GM12878 (cell line): Measurements from ENCODE around the gene LALBA. TPM values are rescaled to one million over a fixed set of nuclear protein-coding genes. Genes with fewer than 3 reads are reported as not detected.

Experiments used
- ATAC-seq: fragments of 200-7000 bp; cut with Tn5 transposase; 3 replicates; pipeline ENCODE4 v1.9.1; 2020; ENCODE audit warnings: mild to moderate bottlenecking, moderate library complexity
- BruUV-seq: library from RNA; stranded (reverse); fragments of 400-500 nt; replicated peaks from 2 replicates; lab custom pipeline; 2021; lab: Mats Ljungman, UMichigan
- CTCF ChIA-PET: fragments of 300-600 bp; sonication (Branson Sonifier 250); formaldehyde crosslinking; extraction: SDS; loops from one replicate; lab custom pipeline; 2021; ENCODE audit warnings: inconsistent platforms; lab: Yijun Ruan, JAX
- POLR2A ChIA-PET: fragments of 350-600 bp; formaldehyde crosslinking; extraction: SDS; loops from one replicate; lab custom pipeline; 2021; ENCODE audit warnings: inconsistent platforms; lab: Charles Lee
- RAD21 ChIA-PET: fragments of 300-600 bp; sonication (Branson Sonifier 250); formaldehyde crosslinking; loops from one replicate; lab custom pipeline; 2023; ENCODE audit warnings: antibody characterized with exemption; ENCODE audit not compliant: unreplicated experiment; lab: Charles Lee
- SMC1A ChIA-PET: fragments of 300-600 bp; sonication (Branson Sonifier 250); formaldehyde crosslinking; loops from one replicate; lab custom pipeline; 2023; ENCODE audit not compliant: unreplicated experiment, uncharacterized antibody; lab: Charles Lee
- DNase-seq: peaks from one replicate; pipeline ENCODE4 v3.0.0-alpha.2; 2011; ENCODE audit warnings: low read depth, low spot score
- FAIRE-seq: peaks from 3 replicates; lab custom pipeline; 2011; peaks lifted over from hg19 to GRCh38; lab: Jason Lieb, UNC
- H2AFZ ChIP-seq: 2 replicates; pipeline ENCODE4 v1.6.0; 2011; ENCODE audit warnings: low read depth, low read length, control low read depth; ENCODE audit not compliant: control insufficient read depth
- H3K27ac ChIP-seq: 2 replicates; pipeline ENCODE4 v1.5.1; 2011; ENCODE audit warnings: control low read depth; ENCODE audit not compliant: control insufficient read depth, insufficient read depth
- H3K27me3 ChIP-seq, 2 experiments: replicated peaks in 1 of 2; 2 replicates each; pipeline versions ENCODE4 v1.6.0 to v1.6.1; 2011; ENCODE audit warnings: low read length in 1 of 2; ENCODE audit not compliant: control insufficient read depth in 2 of 2, insufficient read depth in 2 of 2
- H3K36me3 ChIP-seq, 2 experiments: 2 replicates each; pipeline ENCODE4 v1.5.1; 2011; ENCODE audit warnings: low read length in 1 of 2; ENCODE audit not compliant: control insufficient read depth in 2 of 2, insufficient read depth in 2 of 2
- H3K4me1 ChIP-seq: 2 replicates; pipeline ENCODE4 v1.6.1; 2011; ENCODE audit warnings: mild to moderate bottlenecking, low read length, moderate library complexity, mixed read lengths; ENCODE audit not compliant: control insufficient read depth, insufficient read depth
- H3K4me2 ChIP-seq: 2 replicates; pipeline ENCODE4 v1.6.0; 2011; ENCODE audit warnings: control low read depth; ENCODE audit not compliant: control insufficient read depth, insufficient read depth
- H3K4me3 ChIP-seq: fragments of 200-600 bp; sonication (generic); 2 replicates; pipeline ENCODE4 v1.5.1; 2016
- H3K79me2 ChIP-seq: 2 replicates; pipeline ENCODE4 v1.6.0; 2011; ENCODE audit warnings: low read length; ENCODE audit not compliant: control insufficient read depth, insufficient read depth
- H3K9ac ChIP-seq: 2 replicates; pipeline ENCODE4 v1.8.0; 2011; ENCODE audit warnings: low read length, control low read depth, mixed read lengths; ENCODE audit not compliant: control insufficient read depth, insufficient read depth
- H3K9me3 ChIP-seq: replicated peaks from 3 replicates; pipeline ENCODE4 v1.5.1; 2011; ENCODE audit warnings: mild to moderate bottlenecking, low read length; ENCODE audit not compliant: control insufficient read depth, insufficient read depth
- H4K20me1 ChIP-seq: 2 replicates; pipeline ENCODE4 v1.6.0; 2011; ENCODE audit not compliant: control insufficient read depth, insufficient read depth
- CBFB ChIP-seq: IDR thresholded peaks from 2 replicates; pipeline ENCODE4 v1.6.1; 2016; ENCODE audit warnings: antibody characterized with exemption, low read depth
- CBX5 ChIP-seq: sonication (generic); IDR thresholded peaks from 2 replicates; pipeline ENCODE4 v1.6.1; 2016; ENCODE audit warnings: low read depth, moderate library complexity, mild to moderate bottlenecking, inconsistent platforms
- CHD2 ChIP-seq: IDR thresholded peaks from 2 replicates; pipeline ENCODE4 v1.6.1; 2011; ENCODE audit warnings: low read depth, low read length, improper control_type of control experiment, borderline replicate concordance
- ESRRA ChIP-seq: IDR thresholded peaks from 2 replicates; pipeline ENCODE4 v1.6.1; 2012; ENCODE audit warnings: mild to moderate bottlenecking, low read length, improper control_type of control experiment
- FOXK2 ChIP-seq: fragments of 450-650 bp; IDR thresholded peaks from 2 replicates; pipeline ENCODE4 v1.6.1; 2017; ENCODE audit warnings: mild to moderate bottlenecking, moderate library complexity
- KLF5 ChIP-seq: fragments of 450-650 bp; IDR thresholded peaks from 2 replicates; pipeline ENCODE4 v1.6.1; 2014; ENCODE audit warnings: mild to moderate bottlenecking; ENCODE audit not compliant: partially characterized antibody
- NRF1 ChIP-seq: conservative IDR thresholded peaks from 2 replicates; pipeline ENCODE4 v1.6.1; 2011; ENCODE audit warnings: mild to moderate bottlenecking, low read depth, low read length, improper control_type of control experiment
- REST ChIP-seq: IDR thresholded peaks from 2 replicates; pipeline ENCODE4 v1.6.1; 2012; ENCODE audit warnings: mild to moderate bottlenecking, low read depth, low read length
- SREBF1 ChIP-seq: IDR thresholded peaks from 2 replicates; pipeline ENCODE4 v1.6.1; 2012; ENCODE audit warnings: mild to moderate bottlenecking, low read length
- WRNIP1 ChIP-seq: IDR thresholded peaks from 2 replicates; pipeline ENCODE4 v1.6.1; 2011; ENCODE audit warnings: low read depth, low read length, improper control_type of control experiment, borderline replicate concordance
- WGBS: methylation state at CpG from one replicate; pipeline ENCODE4 v1.1.6; 2016; ENCODE audit warnings: low lambda C conversion rate; ENCODE audit not compliant: insufficient replicate concordance, insufficient coverage; ENCODE audit errors: missing lambda C conversion rate; 5-methylcytosine and 5-hydroxymethylcytosine counted together
- in situ Hi-C: fragments of 300-500 bp; cut with MboI; formaldehyde crosslinking; loops from 9 replicates; pipeline ENCODE4 v1.14.3; 2018; ENCODE audit warnings: mixed read lengths
- intact Hi-C: fragments of 100-400 bp; cut with micrococcal nuclease; formaldehyde crosslinking; loops from one replicate; pipeline ENCODE4 v1.14.2; 2022; ENCODE audit not compliant: unreplicated experiment
- polyA plus RNA-seq, 11 experiments: library from polyadenylated mRNA; depleted of rRNA in 4 of 11; unstranded in 6 of 11; stranded (reverse) in 5 of 11; fragments of >200 nt; fragmentation: Nextera tagmentation in 4 of 11; fragmentation: Illumina TruSeq in 1 of 11; extraction: Ambion mirVana in 4 of 11; extraction: Trizol in 1 of 11; gene quantifications; 1 replicate in 1 of 11; 2 replicates in 10 of 11; pipeline versions ENCODE4 v1.2.1 to v1.2.3, GENCODE V29; 2011 to 2016; ENCODE audit warnings: inconsistent platforms in 2 of 11, missing spikeins in 2 of 11, low read depth in 1 of 11
- total RNA-seq, 4 experiments: library from RNA; depleted of rRNA in 3 of 4; stranded (reverse); fragments of >200 nt in 3 of 4; fragmentation: Illumina TruSeq in 1 of 4; extraction: Trizol in 1 of 4; gene quantifications; 2 replicates each; pipeline versions ENCODE4 v1.2.1 to v1.2.3, GENCODE V29; 2013 to 2021

The LALBA gene
- total and polyA plus RNA-seq, 10 of the 15 experiments (the other 5 are each of a cell fraction or from before 2014, with no cell fraction given), result not detected

DNA sequence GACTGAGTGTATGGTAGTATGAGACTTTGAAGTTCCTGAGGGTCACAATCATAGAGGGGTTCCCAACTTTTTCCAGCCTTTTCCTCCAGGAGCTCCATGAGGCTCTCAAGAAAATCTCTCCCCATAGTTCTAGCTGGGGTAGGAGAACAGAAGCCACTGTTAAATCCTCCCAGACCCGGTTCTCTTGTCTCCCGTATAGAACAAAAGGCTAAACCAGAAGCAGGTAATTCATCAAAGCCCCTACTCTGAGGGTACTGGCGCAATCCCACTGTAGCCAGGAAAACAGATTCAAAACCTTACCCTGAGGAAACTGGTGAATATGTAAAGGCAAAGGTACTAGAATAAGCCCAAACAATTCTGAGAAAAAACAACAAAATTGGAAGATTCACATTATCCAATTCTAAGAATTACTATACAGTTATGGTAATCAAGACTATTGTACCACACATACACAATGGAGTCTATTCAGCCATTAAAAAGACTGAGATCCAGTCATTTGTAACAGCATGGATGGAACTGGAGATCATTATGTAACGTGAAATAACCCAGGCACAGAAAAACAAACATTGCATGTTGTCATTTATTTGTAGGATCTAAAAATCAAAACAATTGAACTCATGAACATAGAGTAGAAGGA, 23.9 kb downstream of the LALBA start:
- TF ChIP-seq SREBF1, result no peak
- TF ChIP-seq CHD2, result no peak
- TF ChIP-seq WRNIP1, result no peak
- no peak for TF ChIP-seq NRF1
- no peak for TF ChIP-seq KLF5
- no peak for TF ChIP-seq CBFB
- TF ChIP-seq FOXK2, result no peak
- no peak for TF ChIP-seq ESRRA
- TF ChIP-seq CBX5, result no peak
- no peak for TF ChIP-seq REST
- POLR2A ChIA-PET, result no interaction called here
- H3K4me2 ChIP-seq, result no peak overlapping the region
- H2AFZ ChIP-seq, result no peak overlapping the region
- in situ Hi-C loops (loop anchor here (10.0 kb wide), 1 partner anchor 249 kb away; no protein-coding TSS in a partner anchor), intact Hi-C loops (loop anchor here (10.0 kb wide), 1 partner anchor 249 kb away; no protein-coding TSS in a partner anchor)
- no peaks in the 10 kb centered on the region for H3K9me3 ChIP-seq
- H3K27me3 ChIP-seq, result no peaks in the 10 kb centered on the region
- ATAC-seq (no peak), FAIRE-seq (no peak), DNase-seq (no peak)
- SMC1A ChIA-PET, result interaction anchor here (0.8 to 7.9 kb wide), 2 partner anchors 73 to 116 kb away, joined by 4 to 169 read pairs; no protein-coding TSS in a partner anchor
- RAD21 ChIA-PET, result interaction anchor here (0.9 to 8.1 kb wide), 2 partner anchors 72 to 207 kb away, joined by 3 to 151 read pairs; no protein-coding TSS in a partner anchor
- no TSS peak for BruUV-seq
- H3K9ac ChIP-seq, result no peak overlapping the region
- H3K79me2 ChIP-seq, result no peaks in the 10 kb centered on the region
- H4K20me1 ChIP-seq, result no peaks in the 10 kb centered on the region
- H3K36me3 ChIP-seq, result no peaks in the 10 kb centered on the region
- no peaks in the 10 kb centered on the region for H3K4me1 ChIP-seq
- H3K27ac ChIP-seq, result no peak overlapping the region
- CTCF ChIA-PET, result interaction anchor here (9.7 kb wide), 1 partner anchor 72 kb away, joined by 250 read pairs; no protein-coding TSS in a partner anchor
- H3K4me3 ChIP-seq, result no peak overlapping the region
- WGBS, result 46% methylated on average over 4 of the region's 4 CpGs
